Spleen (tissue), 7 donors: ENCODE data around the gene STRIP2.

Source experiments
- POLR2A ChIP-seq, 3 donors: fragments of 450-650 bp; IDR thresholded peaks; one replicate each; pipeline ENCODE4 v1.5.1; 2017; ENCODE audit warnings: antibody characterized with exemption in 3 of 3, mild to moderate bottlenecking in 1 of 3
- POLR2AphosphoS5 ChIP-seq, 3 donors: sonication (generic); formaldehyde crosslinking; IDR thresholded peaks; one replicate each; pipeline ENCODE4 v1.5.1; 2017; ENCODE audit warnings: antibody characterized with exemption in 3 of 3
- TF ChIP-seq, protein P1 (sequence below), 11 experiments: fragments of 200-600 bp in 7 of 11; fragments of 450-650 bp in 4 of 11; sonication (generic) in 4 of 11; IDR thresholded peaks in 8 of 11; conservative IDR thresholded peaks in 3 of 11; 1 replicate in 7 of 11; 2 replicates in 4 of 11; pipeline versions ENCODE4 v1.4.0 to v1.8.0; 2016 to 2021; ENCODE audit warnings: antibody characterized with exemption in 11 of 11, inconsistent platforms in 4 of 11, mild to moderate bottlenecking in 1 of 11
- donor health status: DM: no; HTN: no; CAD: no; lungs with moderate emphysema.
- donor health status: DM: no; HTN: no; CAD: no.
- donor health status: DM: no; HTN: no; CAD: no.

DNA sequence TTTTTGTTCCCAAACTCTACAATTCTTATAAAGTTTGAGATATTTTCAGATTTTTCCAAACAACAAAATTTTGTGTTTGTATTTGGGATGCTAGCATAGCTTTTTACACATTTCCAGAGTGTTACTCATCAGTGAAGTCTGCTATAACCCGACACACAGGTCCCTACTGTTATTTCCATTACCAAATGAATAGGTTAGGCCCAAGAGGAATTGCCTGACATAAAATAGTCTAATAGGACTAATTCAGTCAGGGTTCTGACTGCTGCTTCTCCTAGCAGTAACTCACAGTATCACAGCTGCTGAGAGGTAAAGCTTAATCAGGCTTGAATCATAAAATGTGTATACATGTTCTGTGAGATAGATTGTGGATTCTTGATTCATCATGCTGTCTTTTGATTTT lies 49.1 kb upstream of the STRIP2 start:
- TF ChIP-seq POLR2AphosphoS5 (IDR thresholded peaks at IDR 0.05) (no peak), POLR2A (IDR thresholded peaks at IDR 0.05) (no peak)
- TF ChIP-seq, protein P1, sequence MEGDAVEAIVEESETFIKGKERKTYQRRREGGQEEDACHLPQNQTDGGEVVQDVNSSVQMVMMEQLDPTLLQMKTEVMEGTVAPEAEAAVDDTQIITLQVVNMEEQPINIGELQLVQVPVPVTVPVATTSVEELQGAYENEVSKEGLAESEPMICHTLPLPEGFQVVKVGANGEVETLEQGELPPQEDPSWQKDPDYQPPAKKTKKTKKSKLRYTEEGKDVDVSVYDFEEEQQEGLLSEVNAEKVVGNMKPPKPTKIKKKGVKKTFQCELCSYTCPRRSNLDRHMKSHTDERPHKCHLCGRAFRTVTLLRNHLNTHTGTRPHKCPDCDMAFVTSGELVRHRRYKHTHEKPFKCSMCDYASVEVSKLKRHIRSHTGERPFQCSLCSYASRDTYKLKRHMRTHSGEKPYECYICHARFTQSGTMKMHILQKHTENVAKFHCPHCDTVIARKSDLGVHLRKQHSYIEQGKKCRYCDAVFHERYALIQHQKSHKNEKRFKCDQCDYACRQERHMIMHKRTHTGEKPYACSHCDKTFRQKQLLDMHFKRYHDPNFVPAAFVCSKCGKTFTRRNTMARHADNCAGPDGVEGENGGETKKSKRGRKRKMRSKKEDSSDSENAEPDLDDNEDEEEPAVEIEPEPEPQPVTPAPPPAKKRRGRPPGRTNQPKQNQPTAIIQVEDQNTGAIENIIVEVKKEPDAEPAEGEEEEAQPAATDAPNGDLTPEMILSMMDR (IDR thresholded peaks at IDR 0.05 in 8 of 11, conservative IDR thresholded peaks at IDR 0.05 in 3 of 11): no peak
